ENCODE data around the gene WDR72. TPM values are rescaled to one million over a fixed set of nuclear protein-coding genes. Genes with fewer than 3 reads are reported as not detected.
"Not testable (repeated sequence)": the region's sequence is repeated elsewhere in the genome, so short reads cannot be mapped to it uniquely, and the experiment has no call there.

Gene WDR72
- total RNA-seq, 4 donors from 2014 or later, result 1.7 TPM; not detected in 3

DNA sequence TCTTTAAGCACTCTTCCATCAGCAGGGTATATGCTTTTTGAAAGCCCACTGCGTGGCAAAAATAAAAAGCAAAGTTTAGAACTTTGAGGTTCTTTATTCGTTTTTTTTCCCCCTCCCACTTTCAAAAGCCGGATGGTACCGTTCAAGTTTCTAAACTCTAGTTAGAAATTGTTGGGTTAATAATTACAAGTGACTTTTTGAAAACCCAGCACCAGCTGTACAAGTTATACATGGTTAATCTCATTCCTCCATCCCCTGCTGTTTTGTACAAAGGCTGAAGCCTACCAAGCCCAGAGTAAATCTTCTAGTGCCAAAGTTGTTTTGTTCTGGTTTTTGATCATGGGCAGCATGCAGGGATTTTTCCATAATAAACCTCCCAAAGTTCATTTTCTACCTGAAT, 48.6 kb downstream of the WDR72 start:
- 38 to 74% methylated on average over 4 of the region's 4 CpGs for WGBS, 2 donors (ENCODE audit: low coverage in 1 of 2)
- Histone ChIP-seq H3K9me3 (no peaks in the 10 kb centered on the region), H3K27ac (no peak overlapping the region), H3K36me3 (no peaks in the 10 kb centered on the region), H3K4me3 (no peak overlapping the region), H3K4me1 (no peaks in the 10 kb centered on the region), H3K27me3 (peaks cover 10% of the 10 kb centered on the region)
- ATAC-seq, result no peak
- TF ChIP-seq POLR2AphosphoS5 (IDR thresholded peaks at IDR 0.05), result no peak

DNA sequence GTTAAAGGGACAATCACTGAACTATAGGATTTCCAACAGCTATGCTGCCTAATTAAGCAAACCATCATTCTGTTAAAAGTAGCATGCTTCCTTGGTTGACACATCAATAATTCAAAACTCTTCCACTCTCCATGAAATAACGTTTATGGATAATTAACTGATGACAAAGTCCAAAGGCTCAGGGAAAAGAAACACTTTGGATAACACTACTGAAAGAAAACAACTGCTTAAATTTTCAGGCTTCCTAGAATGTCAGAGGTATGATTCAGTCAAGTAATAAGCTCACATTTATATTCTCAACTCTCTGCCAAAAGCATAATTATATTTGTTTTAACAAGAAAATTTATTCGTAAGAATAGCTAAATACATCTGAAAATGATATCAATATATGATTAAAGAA, 49.6 kb downstream of the WDR72 start:
- no peak for TF ChIP-seq POLR2AphosphoS5 (IDR thresholded peaks at IDR 0.05)
- no peak for TF ChIP-seq EP300 (IDR thresholded peaks at IDR 0.05)
- TF ChIP-seq, protein P1, sequence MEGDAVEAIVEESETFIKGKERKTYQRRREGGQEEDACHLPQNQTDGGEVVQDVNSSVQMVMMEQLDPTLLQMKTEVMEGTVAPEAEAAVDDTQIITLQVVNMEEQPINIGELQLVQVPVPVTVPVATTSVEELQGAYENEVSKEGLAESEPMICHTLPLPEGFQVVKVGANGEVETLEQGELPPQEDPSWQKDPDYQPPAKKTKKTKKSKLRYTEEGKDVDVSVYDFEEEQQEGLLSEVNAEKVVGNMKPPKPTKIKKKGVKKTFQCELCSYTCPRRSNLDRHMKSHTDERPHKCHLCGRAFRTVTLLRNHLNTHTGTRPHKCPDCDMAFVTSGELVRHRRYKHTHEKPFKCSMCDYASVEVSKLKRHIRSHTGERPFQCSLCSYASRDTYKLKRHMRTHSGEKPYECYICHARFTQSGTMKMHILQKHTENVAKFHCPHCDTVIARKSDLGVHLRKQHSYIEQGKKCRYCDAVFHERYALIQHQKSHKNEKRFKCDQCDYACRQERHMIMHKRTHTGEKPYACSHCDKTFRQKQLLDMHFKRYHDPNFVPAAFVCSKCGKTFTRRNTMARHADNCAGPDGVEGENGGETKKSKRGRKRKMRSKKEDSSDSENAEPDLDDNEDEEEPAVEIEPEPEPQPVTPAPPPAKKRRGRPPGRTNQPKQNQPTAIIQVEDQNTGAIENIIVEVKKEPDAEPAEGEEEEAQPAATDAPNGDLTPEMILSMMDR (IDR thresholded peaks at IDR 0.05), result no peak
- TF ChIP-seq POLR2A (IDR thresholded peaks at IDR 0.05), result no peak
- H3K9me3 ChIP-seq, result no peaks in the 10 kb centered on the region
- 24 to 33% methylated on average over 2 of the region's 2 CpGs for WGBS, 2 donors (ENCODE audit: low coverage in 1 of 2)
- no peaks in the 10 kb centered on the region for H3K4me1 ChIP-seq
- H3K27ac ChIP-seq, result no peak overlapping the region
- no peak overlapping the region for H3K4me3 ChIP-seq
- no peak for ATAC-seq
- H3K36me3 ChIP-seq, result no peaks in the 10 kb centered on the region
- peaks cover 10% of the 10 kb centered on the region for H3K27me3 ChIP-seq

DNA sequence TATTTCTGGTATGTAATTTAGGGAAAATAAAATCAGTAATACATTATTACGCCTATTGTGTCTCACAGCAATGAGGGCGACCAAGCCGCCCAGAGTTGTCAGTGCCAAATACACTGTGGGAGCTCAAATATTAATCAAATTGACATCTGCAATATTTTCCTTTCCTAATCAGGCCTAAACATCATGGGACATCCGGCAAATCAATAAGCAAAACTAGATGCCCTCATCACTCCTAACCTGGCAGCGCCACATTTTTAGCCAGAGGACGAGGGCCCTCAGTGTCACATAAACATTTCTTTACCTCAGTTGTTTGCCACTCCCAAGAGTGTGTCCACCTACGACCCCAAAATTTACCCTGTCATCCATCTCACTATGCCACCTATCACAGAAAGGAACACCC, 64.1 kb downstream of the WDR72 start:
- Histone ChIP-seq H3K4me1 (peaks cover 0 to 7% (median 0%) of the 10 kb centered on the region in 3 donors), H3K27me3 (no peaks in the 10 kb centered on the region), H3K36me3 (no peaks in the 10 kb centered on the region), H3K4me3 (no peak overlapping the region), H3K9me3 (no peaks in the 10 kb centered on the region), H3K27ac (no peak overlapping the region)
- TF ChIP-seq POLR2AphosphoS5 (IDR thresholded peaks at IDR 0.05) (no peak), EP300 (IDR thresholded peaks at IDR 0.05) (no peak), POLR2A (IDR thresholded peaks at IDR 0.05) (no peak)
- TF ChIP-seq, protein P1 (IDR thresholded peaks at IDR 0.05), result no peak
- ATAC-seq, result no peak
- WGBS, 2 donors (ENCODE audit: low coverage in 1 of 2), result 82 to 95% methylated on average over 4 to 7 of the region's 7 CpGs

DNA sequence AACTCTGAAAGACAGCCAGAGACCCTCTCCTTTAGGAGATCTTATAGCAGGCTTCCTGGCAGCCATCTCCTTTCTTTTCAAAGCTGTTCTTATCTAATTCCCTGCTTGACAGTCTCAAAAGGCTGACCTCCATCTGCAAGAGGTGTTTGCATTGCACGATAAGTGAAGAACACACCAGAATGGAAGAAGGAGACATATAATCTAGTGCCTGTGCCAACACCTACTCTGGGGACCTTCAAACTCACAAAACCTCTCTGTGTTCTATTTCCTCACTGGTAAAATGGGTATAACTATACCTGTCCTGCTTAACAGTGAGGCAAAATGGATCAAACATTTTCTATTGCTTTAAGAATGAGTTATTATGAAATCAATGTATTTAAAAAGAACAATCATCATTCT, 65.0 kb downstream of the WDR72 start:
- no peak for TF ChIP-seq POLR2A (IDR thresholded peaks at IDR 0.05)
- no peak for TF ChIP-seq POLR2AphosphoS5 (IDR thresholded peaks at IDR 0.05)
- no peak for TF ChIP-seq EP300 (IDR thresholded peaks at IDR 0.05)
- TF ChIP-seq, protein P1 (IDR thresholded peaks at IDR 0.05), result no peak
- 0 to 29% methylated on average over 1 of the region's 1 CpG for whole genome bisulfite sequencing, 2 donors (ENCODE audit: low coverage in 1 of 2)
- no peak for ATAC-seq
- Histone ChIP-seq H3K36me3 (no peaks in the 10 kb centered on the region), H3K27me3 (no peaks in the 10 kb centered on the region), H3K9me3 (no peaks in the 10 kb centered on the region), H3K27ac (no peak overlapping the region), H3K4me3 (no peak overlapping the region), H3K4me1 (peaks cover 0 to 7% (median 0%) of the 10 kb centered on the region in 3 donors)

DNA sequence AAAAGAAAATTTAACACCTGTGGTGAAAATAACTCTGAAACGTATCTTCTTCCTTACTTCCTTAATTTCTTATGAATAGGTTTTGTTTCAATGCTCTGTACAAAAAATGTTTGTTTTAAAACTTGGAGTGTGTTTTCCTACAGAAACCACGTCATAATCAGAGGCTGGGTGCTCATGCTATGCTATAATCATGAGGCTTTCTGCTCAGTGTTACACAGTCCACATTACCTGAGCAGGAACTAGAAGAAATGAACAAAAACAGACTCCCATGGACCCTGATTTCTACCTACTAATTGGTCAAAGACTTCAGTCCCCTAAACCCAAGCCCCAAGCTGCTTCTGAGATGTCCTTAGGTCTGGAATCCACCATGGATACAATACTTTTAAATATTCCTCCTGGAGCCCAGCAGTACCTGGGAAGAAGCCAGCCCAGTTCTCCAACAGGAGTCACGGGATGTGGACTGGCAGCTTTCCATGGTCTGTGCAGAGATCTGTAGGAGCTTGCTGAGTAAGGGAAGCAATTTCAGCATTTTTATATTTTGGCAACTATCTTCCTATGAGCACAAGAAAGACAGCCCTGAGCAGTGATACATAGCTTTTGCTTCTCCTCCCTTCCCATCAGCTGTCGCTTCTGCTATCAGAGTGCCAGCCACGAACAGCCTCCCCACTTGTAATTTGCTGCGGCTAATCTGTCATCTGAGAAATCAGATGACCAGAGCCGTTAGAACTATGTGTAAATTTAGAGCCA, 65.6 kb downstream of the WDR72 start:
- Histone ChIP-seq H3K4me1 (peaks cover 0 to 7% (median 0%) of the 10 kb centered on the region in 3 donors), H3K27ac (no peak overlapping the region), H3K27me3 (no peaks in the 10 kb centered on the region), H3K4me3 (no peak overlapping the region), H3K36me3 (no peaks in the 10 kb centered on the region), H3K9me3 (no peaks in the 10 kb centered on the region)
- TF ChIP-seq EP300 (IDR thresholded peaks at IDR 0.05) (no peak), POLR2A (IDR thresholded peaks at IDR 0.05) (no peak), POLR2AphosphoS5 (IDR thresholded peaks at IDR 0.05) (no peak)
- TF ChIP-seq, protein P1 (IDR thresholded peaks at IDR 0.05), result no peak
- 13 to 14% methylated on average over 3 to 6 of the region's 7 CpGs for WGBS, 2 donors (ENCODE audit: low coverage in 1 of 2)
- ATAC-seq, result no peak

DNA sequence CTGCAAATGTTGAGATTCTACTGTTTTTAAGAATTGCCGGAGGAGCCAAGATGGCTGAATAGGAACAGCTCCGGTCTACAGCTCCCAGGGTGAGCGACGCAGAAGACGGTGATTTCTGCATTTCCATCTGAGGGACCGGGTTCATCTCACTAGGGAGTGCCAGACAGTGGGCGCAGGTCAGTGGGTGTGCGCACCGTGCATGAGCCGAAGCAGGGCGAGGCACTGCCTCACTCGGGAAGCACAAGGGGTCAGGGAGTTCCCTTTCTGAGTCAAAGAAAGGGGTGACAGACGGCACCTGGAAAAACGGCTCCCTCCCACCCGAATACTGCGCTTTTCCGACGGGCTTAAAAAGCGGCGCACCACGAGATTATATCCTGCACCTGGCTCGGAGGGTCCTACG, 75.3 kb downstream of the WDR72 start:
- not testable (repeated sequence) for ATAC-seq, H3K27ac ChIP-seq, H3K4me3 ChIP-seq, H3K4me1 ChIP-seq, H3K36me3 ChIP-seq, H3K27me3 ChIP-seq, H3K9me3 ChIP-seq
- 87 to 89% methylated on average over 3 to 8 of the region's 23 CpGs for WGBS, 2 donors (ENCODE audit: low coverage in 1 of 2)

Measured in gastroesophageal sphincter (tissue), 4 donors.